HG03575 (cell line): Measurements from ENCODE around the gene ANGPTL8.

Experiments
- ATAC-seq: cut with Tn5 transposase; IDR thresholded peaks from one replicate; pipeline ENCODE4 v1.9.1; 2021; ENCODE audit not compliant: unreplicated experiment, insufficient number of reproducible peaks, low FRiP score; ENCODE audit errors: extremely low read depth

Gene ANGPTL8

GRCh38 chr19:11202488-11203193 is 36.8 kb upstream of the ANGPTL8 start:
- ATAC-seq = no peak

GRCh38 chr19:11203194-11204075 is 36.0 kb upstream of the ANGPTL8 start:
- ATAC-seq = no peak

- no peak for ATAC-seq
Observed at GRCh38 chr19:11204076-11204602, 35.3 kb upstream of the ANGPTL8 start.

- ATAC-seq = no peak
Observed at GRCh38 chr19:11204943-11205349, 34.5 kb upstream of the ANGPTL8 start.

GRCh38 chr19:11205939-11206570 is 33.4 kb upstream of the ANGPTL8 start:
- ATAC-seq = no peak

GRCh38 chr19:11208561-11209471 is 30.6 kb upstream of the ANGPTL8 start:
- no peak for ATAC-seq

- ATAC-seq = no peak
Observed at GRCh38 chr19:11209839-11210655, 29.4 kb upstream of the ANGPTL8 start.

GRCh38 chr19:11210656-11210928 is 28.8 kb upstream of the ANGPTL8 start:
- no peak for ATAC-seq

GRCh38 chr19:11214387-11214786 is 25.0 kb upstream of the ANGPTL8 start:
- no peak for ATAC-seq

GRCh38 chr19:11221082-11221598 is 18.3 kb upstream of the ANGPTL8 start:
- no peak for ATAC-seq

GRCh38 chr19:11223200-11223599 is 16.2 kb upstream of the ANGPTL8 start:
- no peak for ATAC-seq

GRCh38 chr19:11224429-11224828 is 15.0 kb upstream of the ANGPTL8 start:
- no peak for ATAC-seq

- ATAC-seq = no peak
Observed at GRCh38 chr19:11225172-11225571, 14.2 kb upstream of the ANGPTL8 start.

GRCh38 chr19:11225815-11226214 is 13.6 kb upstream of the ANGPTL8 start:
- ATAC-seq = no peak

GRCh38 chr19:11226716-11227166 is 12.7 kb upstream of the ANGPTL8 start:
- ATAC-seq = no peak

- ATAC-seq = no peak
Observed at GRCh38 chr19:11227195-11227886, 12.1 kb upstream of the ANGPTL8 start.
